Heart right ventricle (tissue), 16 donors: ENCODE data around the gene TBC1D12. TPM values are rescaled to one million over a fixed set of nuclear protein-coding genes. Genes with fewer than 3 reads are reported as not detected.

Experiments
- ATAC-seq, 8 donors: fragments of 200-7000 bp; cut with Tn5 transposase; one replicate each; pipeline ENCODE4 v1.9.1; 2020; ENCODE audit warnings: mild to moderate bottlenecking in 8 of 8, moderate library complexity in 8 of 8, moderate number of reproducible peaks in 1 of 8
- DNase-seq, 2 donors: peaks; one replicate each; pipeline ENCODE4 v3.0.0-alpha.2; 2020
- H3K27ac ChIP-seq, 10 donors: fragments of 200-600 bp; sonication (generic) in 2 of 10; one replicate each; pipeline versions ENCODE4 v1.5.0 to v1.8.0; 2020 to 2022; ENCODE audit warnings: mild to moderate bottlenecking in 3 of 10
- H3K27me3 ChIP-seq, 7 donors: fragments of 200-600 bp; one replicate each; pipeline ENCODE4 v1.8.0; 2021 to 2022; ENCODE audit warnings: mild to moderate bottlenecking in 2 of 7
- H3K36me3 ChIP-seq, 9 donors: fragments of 200-600 bp; sonication (generic) in 1 of 9; one replicate each; pipeline versions ENCODE4 v1.5.0 to v1.8.0; 2020 to 2022; ENCODE audit warnings: mild to moderate bottlenecking in 2 of 9
- H3K4me1 ChIP-seq, 9 donors: fragments of 200-600 bp; sonication (generic) in 1 of 9; one replicate each; pipeline versions ENCODE4 v1.5.0 to v1.8.0; 2020 to 2022; ENCODE audit warnings: mild to moderate bottlenecking in 4 of 9
- H3K4me3 ChIP-seq, 10 donors: fragments of 200-600 bp; sonication (generic) in 2 of 10; one replicate each; pipeline versions ENCODE4 v1.5.0 to v1.8.0; 2020 to 2022; ENCODE audit warnings: mild to moderate bottlenecking in 7 of 10, moderate library complexity in 2 of 10
- H3K9me3 ChIP-seq, 11 donors: fragments of 200-600 bp in 10 of 11; sonication (generic) in 2 of 11; one replicate each; pipeline versions ENCODE4 v1.5.0 to v1.8.0; 2013 to 2022; ENCODE audit warnings: mild to moderate bottlenecking in 2 of 11, control low read depth in 1 of 11, moderate library complexity in 1 of 11
- WGBS, 2 donors: extraction: QIAGEN DNeasy Blood & Tissue Kit; methylation state at CpG; one replicate each; pipeline ENCODE4 v1.1.7; 2013; ENCODE audit warnings: inconsistent platforms in 1 of 2; 5-methylcytosine and 5-hydroxymethylcytosine counted together
- intact Hi-C, 10 donors: fragments of 100-400 bp; cut with DNase I; formaldehyde crosslinking; loops; one replicate each; pipeline versions ENCODE4 v1.11.1 to v1.14.2; 2022
- polyA plus RNA-seq, 2 donors: library from polyadenylated mRNA; stranded (reverse); fragments of 200-250 nt; gene quantifications; one replicate each; pipeline ENCODE4 v1.2.3, GENCODE V29; 2013
- total RNA-seq, 10 donors: library from RNA; stranded (reverse); fragmentation: NEBNext Ultra II Directional in 3 of 10; extraction: Animal tissue kit (Norgen Biotek cat#: 25700) in 3 of 10; gene quantifications; one replicate each; pipeline versions ENCODE4 v1.2.1 to v1.2.4, GENCODE V29; 2021 to 2023
- TF ChIP-seq, protein P1 (sequence below), 9 donors: fragments of 200-600 bp; sonication (generic) in 2 of 9; IDR thresholded peaks; one replicate each; pipeline versions ENCODE4 v1.5.0 to v1.8.0; 2021 to 2022; ENCODE audit warnings: antibody characterized with exemption in 9 of 9, mild to moderate bottlenecking in 5 of 9, moderate library complexity in 1 of 9
- donor health status: Arrhythmogenic right ventricular cardiomyopathy.
- donor health status: ischemic (EF 13 %, LVEDD 7.1; RV severe dilation, severe dysfunction).
- donor health status: healthy with polysubstance abuse.
- donor health status: DM: no; HTN: yes; CAD: no.
- donor health status: DM: no; HTN: no; CAD: no.
- donor health status: ischemic (EF 25% LVEDD 6.9; RV normal size, moderate dysfunction).
- donor health status: ischemic (EF 25% LVEDD 5.7; RV mildly dilated, moderate dysfunction).
- donor health status: healthy.
- donor health status: DM: yes; HTN: yes; CAD: no.
- donor health status: Ischemic cardiomyopathy.
- donor health status: ischemic (EF 35%, LVEDD 5.7; RV mildly dilated, moderate dysfunction).
- donor health status: nonischemic (EF 11% LVEDD 7.7; RV severe dilation, severe dysfunction).
- donor health status: DM: yes; HTN: yes; CAD: no.
- donor health status: PGD.
- donor health status: ischemic (EF 29% LVEDD 5.4; RV normal size, mild dysfunction).
- donor health status: nonischemic (EF 23%, LVEDD 6.1; RV moderate dilation, normal function).

TBC1D12 gene
- total and polyA plus RNA-seq, 12 donors: 3.7 to 22.9 (median 5.0) TPM

DNA sequence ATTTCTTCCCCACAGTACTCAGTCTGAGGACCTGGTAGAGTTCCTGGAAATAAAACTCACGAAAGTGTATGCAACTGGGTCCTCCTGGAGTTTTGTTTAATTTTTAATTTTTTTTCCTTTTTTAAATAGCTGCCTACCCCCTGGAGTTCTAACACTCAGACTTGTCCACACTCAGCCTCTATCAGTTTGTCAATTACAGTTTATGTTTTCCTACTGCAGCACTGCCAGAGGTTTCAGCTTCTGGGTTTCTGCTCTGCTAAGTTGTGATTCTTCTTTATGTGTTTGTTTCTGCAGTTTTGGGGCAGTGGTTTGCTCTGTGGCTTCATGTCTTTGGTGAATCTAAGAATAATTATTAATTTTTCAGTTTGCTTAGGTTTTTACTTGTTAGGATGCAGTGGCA, 59.2 kb downstream of the TBC1D12 start:
- WGBS, 2 donors: 96% methylated on average over 1 of the region's 1 CpG
- H3K36me3 ChIP-seq: peaks cover 0 to 15% (median 4%) of the 10 kb centered on the region in 9 donors

DNA sequence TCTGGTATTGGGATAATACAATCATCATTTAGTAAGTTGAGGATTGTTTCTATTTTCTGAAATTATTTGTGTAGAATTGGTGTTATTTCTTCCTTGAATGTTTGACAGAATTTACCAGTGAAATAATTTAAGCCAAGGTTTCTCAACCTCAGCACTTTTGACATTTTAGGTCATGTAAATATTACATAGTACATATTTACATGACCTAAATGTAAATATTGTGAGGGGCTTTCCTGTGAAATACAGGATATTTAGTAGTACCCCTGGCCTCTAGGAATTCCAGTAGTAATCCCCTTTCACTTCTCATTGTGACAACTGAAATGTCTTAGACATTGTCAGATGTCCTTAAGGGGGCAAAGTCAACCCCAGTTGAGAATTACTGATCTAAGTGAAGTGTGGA, 59.8 kb downstream of the TBC1D12 start:
- Histone ChIP-seq H3K4me3 (no peak overlapping the region), H3K4me1 (no peaks in the 10 kb centered on the region), H3K27me3 (no peaks in the 10 kb centered on the region), H3K36me3 (peaks cover 0 to 15% (median 4%) of the 10 kb centered on the region in 9 donors), H3K27ac (no peak overlapping the region), H3K9me3 (peaks cover 0 to 56% (median 29%) of the 10 kb centered on the region in 11 donors)
- intact Hi-C loops: no loop called here
- DNase-seq (no peak), ATAC-seq (no peak)
- TF ChIP-seq, protein P1, sequence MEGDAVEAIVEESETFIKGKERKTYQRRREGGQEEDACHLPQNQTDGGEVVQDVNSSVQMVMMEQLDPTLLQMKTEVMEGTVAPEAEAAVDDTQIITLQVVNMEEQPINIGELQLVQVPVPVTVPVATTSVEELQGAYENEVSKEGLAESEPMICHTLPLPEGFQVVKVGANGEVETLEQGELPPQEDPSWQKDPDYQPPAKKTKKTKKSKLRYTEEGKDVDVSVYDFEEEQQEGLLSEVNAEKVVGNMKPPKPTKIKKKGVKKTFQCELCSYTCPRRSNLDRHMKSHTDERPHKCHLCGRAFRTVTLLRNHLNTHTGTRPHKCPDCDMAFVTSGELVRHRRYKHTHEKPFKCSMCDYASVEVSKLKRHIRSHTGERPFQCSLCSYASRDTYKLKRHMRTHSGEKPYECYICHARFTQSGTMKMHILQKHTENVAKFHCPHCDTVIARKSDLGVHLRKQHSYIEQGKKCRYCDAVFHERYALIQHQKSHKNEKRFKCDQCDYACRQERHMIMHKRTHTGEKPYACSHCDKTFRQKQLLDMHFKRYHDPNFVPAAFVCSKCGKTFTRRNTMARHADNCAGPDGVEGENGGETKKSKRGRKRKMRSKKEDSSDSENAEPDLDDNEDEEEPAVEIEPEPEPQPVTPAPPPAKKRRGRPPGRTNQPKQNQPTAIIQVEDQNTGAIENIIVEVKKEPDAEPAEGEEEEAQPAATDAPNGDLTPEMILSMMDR (IDR thresholded peaks at IDR 0.05): no peak

More for the DNA sequence above, 59.2 kb downstream of the TBC1D12 start:
- H3K4me3 ChIP-seq: no peak overlapping the region
- intact Hi-C loops: no loop called here
- no peak overlapping the region for H3K27ac ChIP-seq
- no peaks in the 10 kb centered on the region for H3K4me1 ChIP-seq
- H3K27me3 ChIP-seq: no peaks in the 10 kb centered on the region
- TF ChIP-seq, protein P1 (IDR thresholded peaks at IDR 0.05): no peak
- H3K9me3 ChIP-seq: peaks cover 0 to 62% (median 30%) of the 10 kb centered on the region in 11 donors
- no peak for ATAC-seq
- DNase-seq: no peak

DNA sequence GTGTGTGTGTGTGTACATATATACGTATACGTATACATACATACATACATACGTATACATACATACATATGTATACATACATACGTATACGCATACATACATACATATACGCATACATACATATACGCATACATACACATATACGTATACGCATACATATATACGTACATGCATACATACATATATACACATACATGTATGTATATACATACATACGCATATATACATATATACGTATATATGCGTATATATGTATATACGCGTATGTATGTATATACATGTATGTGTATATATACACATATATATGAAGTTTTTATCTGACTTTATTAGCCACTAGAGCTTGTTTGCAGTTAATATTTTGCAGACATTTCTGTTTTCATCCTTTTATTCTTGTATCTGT, 63.3 kb downstream of the TBC1D12 start:
- 91 to 97% methylated on average over 15 of the region's 15 CpGs for WGBS, 2 donors
- TF ChIP-seq, protein P1 (IDR thresholded peaks at IDR 0.05): no peak
- Histone ChIP-seq H3K9me3 (peaks cover 0 to 36% (median 16%) of the 10 kb centered on the region in 11 donors), H3K27me3 (no peaks in the 10 kb centered on the region), H3K4me1 (no peaks in the 10 kb centered on the region), H3K36me3 (peaks cover 0 to 10% (median 0%) of the 10 kb centered on the region in 9 donors), H3K27ac (no peak overlapping the region), H3K4me3 (no peak overlapping the region)
- intact Hi-C loops: no loop called here
- DNase-seq (no peak), ATAC-seq (no peak)

DNA sequence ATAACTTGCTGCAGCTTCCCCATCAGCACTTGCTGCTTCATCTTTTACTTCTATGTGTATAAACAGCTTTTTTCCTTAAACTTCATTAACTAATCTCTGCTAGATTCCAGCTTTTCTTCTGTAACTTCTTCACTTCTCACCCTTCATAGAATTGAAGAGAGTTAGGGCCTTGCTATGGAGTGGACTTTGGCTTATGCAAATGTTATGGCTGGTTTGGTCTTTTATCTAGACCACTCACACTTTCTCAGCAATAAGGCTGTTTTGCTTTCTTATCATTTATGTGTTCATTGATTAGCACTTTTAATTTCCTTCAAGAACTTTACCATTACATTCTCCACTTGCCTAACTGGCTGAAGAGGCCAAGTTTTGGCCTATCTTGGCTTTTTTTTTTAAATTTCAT, 79.1 kb downstream of the TBC1D12 start:
- H3K27me3 ChIP-seq: no peaks in the 10 kb centered on the region
- intact Hi-C loops: no loop called here
- no peak for DNase-seq

More for the DNA sequence above, 79.1 kb downstream of the TBC1D12 start:
- H3K9me3 ChIP-seq: peaks cover 0 to 29% (median 12%) of the 10 kb centered on the region in 11 donors
- H3K4me3 ChIP-seq: no peak overlapping the region
- H3K4me1 ChIP-seq: no peaks in the 10 kb centered on the region
- TF ChIP-seq, protein P1 (IDR thresholded peaks at IDR 0.05): no peak
- ATAC-seq: no peak
- peaks cover 0 to 41% (median 0%) of the 10 kb centered on the region in 9 donors for H3K36me3 ChIP-seq
- H3K27ac ChIP-seq: no peak overlapping the region
